SJCRH30 (cell line): ENCODE measurements around the gene CNTN4. TPM values are rescaled to one million over a fixed set of nuclear protein-coding genes. Genes with fewer than 3 reads are reported as not detected.
"Not testable (repeated sequence)": the region's sequence is repeated elsewhere in the genome, so short reads cannot be mapped to it uniquely, and the experiment has no call there.

Experiments
- DNase-seq, 2 experiments: peaks; one replicate each; pipeline ENCODE4 v3.0.0-alpha.2; 2015 to 2020
- H3K27ac ChIP-seq: fragments of 250-450 bp; sonication (Bioruptor Pico); 2 replicates; pipeline ENCODE4 v1.5.1; 2020; ENCODE audit warnings: mild to moderate bottlenecking, moderate library complexity
- H3K27me3 ChIP-seq: fragments of 250-450 bp; sonication (Bioruptor Pico); 2 replicates; pipeline ENCODE4 v1.5.1; 2020; ENCODE audit warnings: mild to moderate bottlenecking, moderate library complexity
- H3K36me3 ChIP-seq: fragments of 250-450 bp; sonication (Bioruptor Pico); 2 replicates; pipeline ENCODE4 v1.5.1; 2020; ENCODE audit warnings: mild to moderate bottlenecking, moderate library complexity
- H3K4me1 ChIP-seq: fragments of 250-450 bp; sonication (Bioruptor Pico); 2 replicates; pipeline ENCODE4 v1.5.1; 2020; ENCODE audit warnings: mild to moderate bottlenecking, moderate library complexity
- H3K4me3 ChIP-seq: fragments of 250-450 bp; sonication (Bioruptor Pico); 2 replicates; pipeline ENCODE4 v1.5.1; 2020; ENCODE audit warnings: mild to moderate bottlenecking, moderate library complexity
- H3K9me3 ChIP-seq: fragments of 250-450 bp; sonication (Bioruptor Pico); replicated peaks from 2 replicates; pipeline ENCODE4 v1.5.1; 2020; ENCODE audit warnings: mild to moderate bottlenecking, moderate library complexity
- total RNA-seq: library from RNA; depleted of rRNA; stranded (reverse); fragments of >200 nt; shearing (Covaris generic); gene quantifications from 2 replicates; pipeline ENCODE4 v1.2.3, GENCODE V29; 2014

Gene CNTN4
- total RNA-seq, 1 experiment from 2014 or later: 7.6 TPM

DNA sequence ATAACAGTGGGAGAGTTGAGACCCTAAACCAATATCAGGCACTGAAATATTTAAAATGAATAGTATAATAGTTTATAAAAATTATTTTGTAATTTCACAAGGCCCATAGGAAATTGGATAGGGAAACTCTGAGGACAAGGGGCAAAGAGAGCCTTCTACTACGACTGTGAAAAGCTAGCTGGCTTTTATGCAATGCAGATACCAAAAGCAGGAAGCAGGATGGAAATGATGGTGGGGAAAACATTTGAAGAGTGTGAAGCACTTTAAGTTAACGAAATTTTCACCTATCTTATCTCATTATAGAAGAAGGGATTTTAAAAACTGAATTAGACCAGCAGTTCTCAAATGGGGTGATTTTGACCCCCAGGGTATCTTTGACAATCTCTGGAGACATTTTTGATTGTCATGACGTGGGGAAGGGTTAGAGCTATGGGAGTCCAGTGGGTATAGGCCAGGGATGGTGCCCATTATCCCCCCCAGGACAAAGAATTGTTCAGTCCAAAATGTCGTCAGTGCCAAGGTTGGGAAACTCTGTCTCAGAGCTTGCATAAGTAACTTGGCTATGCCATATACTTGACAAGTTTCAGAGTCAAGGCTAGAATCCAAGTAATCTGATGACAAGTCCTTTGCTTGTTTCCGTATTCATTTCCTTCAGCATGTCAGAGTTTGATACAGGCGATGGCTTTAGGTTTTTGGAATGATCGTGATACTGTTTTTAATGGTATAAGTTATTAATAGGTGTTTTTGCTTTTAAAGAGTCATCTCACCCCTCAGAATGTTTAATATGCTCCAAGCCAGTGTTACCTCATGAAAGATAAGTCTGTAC is 885.6 kb downstream of the CNTN4 start:
- Histone ChIP-seq H3K4me1 (no peaks in the 10 kb centered on the region), H3K9me3 (no peaks in the 10 kb centered on the region), H3K27ac (no peak overlapping the region), H3K36me3 (no peaks in the 10 kb centered on the region), H3K4me3 (no peak overlapping the region), H3K27me3 (no peaks in the 10 kb centered on the region)
- DNase-seq: no peak

DNA sequence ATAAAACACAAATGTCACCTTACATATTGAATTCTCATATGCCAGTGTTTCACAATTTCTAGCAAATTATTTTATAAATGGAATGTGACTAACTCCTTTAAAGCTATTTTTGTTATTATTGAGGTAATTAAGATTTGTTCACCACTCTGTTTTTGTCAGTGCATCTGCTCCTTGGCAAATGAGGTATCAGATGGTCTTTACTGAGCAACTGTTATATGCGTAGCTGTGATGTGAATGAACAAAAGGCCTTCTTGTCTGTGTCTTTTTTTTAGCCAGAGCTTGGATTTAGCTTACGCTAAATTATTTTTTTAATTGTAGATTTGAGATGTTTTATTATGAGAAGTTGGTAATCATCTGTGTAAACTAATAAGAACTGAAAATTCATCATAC is 886.2 kb downstream of the CNTN4 start:
- Histone ChIP-seq H3K27ac (no peak overlapping the region), H3K36me3 (no peaks in the 10 kb centered on the region), H3K4me1 (no peaks in the 10 kb centered on the region), H3K27me3 (no peaks in the 10 kb centered on the region), H3K4me3 (no peak overlapping the region), H3K9me3 (no peaks in the 10 kb centered on the region)
- no peak for DNase-seq

DNA sequence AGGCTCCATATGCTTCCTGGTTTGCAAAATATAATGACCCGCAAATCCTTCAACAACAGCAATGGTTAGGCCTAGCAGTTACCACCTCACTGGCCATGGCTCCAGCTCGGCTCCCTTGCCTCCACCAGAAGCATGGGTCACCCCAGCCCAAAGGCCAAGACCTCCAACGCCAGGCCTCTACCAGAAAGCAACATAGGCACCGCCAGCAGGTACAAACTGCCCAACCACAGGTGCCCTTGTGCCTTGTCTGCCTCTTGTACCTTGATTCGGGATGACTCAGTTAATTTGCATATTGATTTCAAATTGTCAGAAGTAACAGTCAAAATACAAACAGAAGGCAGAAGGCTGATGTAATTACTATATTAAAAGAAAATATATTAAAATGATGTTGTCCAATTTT is 886.8 kb downstream of the CNTN4 start:
- no peak for DNase-seq
- H3K27ac ChIP-seq: no peak overlapping the region
- no peaks in the 10 kb centered on the region for H3K4me1 ChIP-seq
- H3K4me3 ChIP-seq: no peak overlapping the region
- H3K9me3 ChIP-seq: no peaks in the 10 kb centered on the region
- no peaks in the 10 kb centered on the region for H3K27me3 ChIP-seq
- H3K36me3 ChIP-seq: no peaks in the 10 kb centered on the region

DNA sequence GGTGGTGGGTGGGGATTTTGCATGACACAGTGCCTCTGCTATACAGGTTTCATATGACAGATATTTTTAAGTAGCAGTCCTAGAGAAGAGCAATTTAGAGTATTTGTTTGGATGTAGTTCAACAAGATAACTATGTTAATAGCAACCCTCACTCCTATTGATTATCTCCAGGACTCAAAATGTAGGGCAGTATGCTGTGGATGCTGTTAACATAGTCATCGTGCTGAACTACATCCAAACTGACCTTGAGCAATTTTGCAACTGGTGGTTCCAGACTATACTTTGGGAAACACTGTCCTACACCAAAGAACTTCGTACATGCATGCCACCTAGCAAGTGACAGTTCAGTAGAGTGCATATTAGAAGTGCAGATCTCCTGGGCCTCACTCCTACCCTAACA is 893.9 kb downstream of the CNTN4 start:
- H3K4me1 ChIP-seq: no peaks in the 10 kb centered on the region
- no peak overlapping the region for H3K4me3 ChIP-seq
- H3K36me3 ChIP-seq: no peaks in the 10 kb centered on the region
- H3K9me3 ChIP-seq: no peaks in the 10 kb centered on the region
- DNase-seq: no peak
- H3K27me3 ChIP-seq: no peaks in the 10 kb centered on the region
- no peak overlapping the region for H3K27ac ChIP-seq

DNA sequence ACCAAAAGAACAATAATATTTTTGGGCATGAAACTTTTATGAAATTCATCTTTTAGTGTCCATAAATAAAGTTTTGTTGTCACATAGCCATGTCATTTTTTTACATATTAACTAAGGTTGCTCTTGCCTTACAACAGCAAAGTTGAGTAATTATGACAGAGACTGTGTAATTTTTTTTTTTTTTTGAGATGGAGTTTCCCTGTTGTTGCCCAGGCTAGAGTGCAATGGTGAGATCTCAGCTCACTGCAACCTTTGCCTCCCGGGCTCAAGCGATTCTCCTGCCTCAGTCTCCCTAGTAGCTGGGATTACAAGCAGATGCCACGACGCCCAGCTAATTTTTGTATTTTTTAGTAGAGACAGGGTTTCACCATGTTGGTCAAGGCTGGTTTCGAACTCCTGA is 894.5 kb downstream of the CNTN4 start:
- H3K27me3 ChIP-seq, H3K4me3 ChIP-seq, H3K4me1 ChIP-seq, DNase-seq, H3K9me3 ChIP-seq, H3K27ac ChIP-seq, H3K36me3 ChIP-seq: not testable (repeated sequence)

DNA sequence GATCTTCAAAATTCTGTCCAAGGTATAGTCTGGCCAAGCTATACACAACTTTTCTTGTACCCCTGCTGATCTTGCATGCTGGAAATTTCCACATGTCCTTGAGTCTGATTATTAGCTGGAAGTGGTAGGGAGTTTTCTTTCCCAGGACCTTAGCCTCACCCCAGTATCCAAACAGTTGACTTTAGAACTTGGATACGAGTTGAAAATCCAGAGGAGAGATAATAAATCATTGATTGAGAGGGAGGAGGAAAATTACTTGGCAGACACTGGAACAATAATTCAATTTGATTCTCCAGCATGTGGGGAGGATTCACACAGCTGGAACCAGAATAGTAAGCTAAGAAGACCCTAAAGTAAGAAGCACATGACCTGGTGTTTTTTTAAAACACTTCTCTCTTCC is 895.1 kb downstream of the CNTN4 start:
- no peak overlapping the region for H3K27ac ChIP-seq
- no peaks in the 10 kb centered on the region for H3K4me1 ChIP-seq
- H3K36me3 ChIP-seq: no peaks in the 10 kb centered on the region
- DNase-seq: no peak
- H3K27me3 ChIP-seq: no peaks in the 10 kb centered on the region
- no peaks in the 10 kb centered on the region for H3K9me3 ChIP-seq
- no peak overlapping the region for H3K4me3 ChIP-seq

DNA sequence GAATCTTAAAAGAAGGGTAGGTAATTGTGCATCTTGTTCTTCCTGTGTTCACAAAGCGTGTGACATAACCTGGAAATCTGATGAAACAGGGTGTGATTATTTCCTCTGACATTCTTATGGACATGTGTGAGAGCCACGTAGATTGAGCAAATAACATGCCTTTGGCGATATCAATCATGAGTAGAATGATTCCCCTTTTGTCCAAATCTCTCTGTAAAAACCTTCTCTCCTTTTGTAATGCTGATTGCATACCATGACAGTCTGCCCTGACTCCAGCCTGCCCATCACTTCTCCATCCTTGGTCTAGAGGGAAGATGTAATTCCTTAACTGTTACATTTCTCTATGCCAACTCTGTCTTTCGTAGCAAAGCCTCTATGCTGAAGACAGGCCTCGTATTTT is 896.5 kb downstream of the CNTN4 start:
- H3K27me3 ChIP-seq: no peaks in the 10 kb centered on the region
- H3K4me1 ChIP-seq: no peaks in the 10 kb centered on the region
- no peaks in the 10 kb centered on the region for H3K36me3 ChIP-seq
- no peak overlapping the region for H3K4me3 ChIP-seq
- no peak for DNase-seq
- no peak overlapping the region for H3K27ac ChIP-seq
- no peaks in the 10 kb centered on the region for H3K9me3 ChIP-seq

DNA sequence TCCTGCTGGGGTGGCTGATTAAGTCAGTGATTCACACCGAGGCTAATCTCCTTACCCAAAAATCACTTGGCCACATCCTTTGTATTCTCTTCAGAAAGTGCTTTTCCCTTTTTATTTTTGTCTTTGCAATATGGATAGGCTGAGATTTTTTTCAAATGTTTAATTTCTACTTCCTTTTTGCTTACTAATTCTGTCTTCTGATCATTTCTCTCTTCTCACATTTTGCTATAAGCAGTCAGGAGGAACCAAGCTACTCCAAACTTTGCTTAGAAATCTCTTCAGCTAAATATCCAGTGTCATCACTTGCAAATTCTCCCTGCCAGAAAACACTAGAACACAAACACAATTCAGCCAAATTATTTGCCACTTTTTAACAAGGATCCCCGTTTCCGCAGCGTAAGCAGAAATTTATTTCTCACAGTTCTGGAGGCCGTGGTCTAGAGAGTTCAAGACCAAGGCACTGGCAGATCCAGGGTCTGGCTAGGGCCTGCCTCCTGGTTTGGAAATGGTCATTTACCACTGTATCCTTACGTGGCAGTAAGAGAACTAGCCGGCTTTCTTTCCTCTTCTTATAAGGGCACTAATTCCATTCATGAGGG is 906.6 kb downstream of the CNTN4 start:
- H3K9me3 ChIP-seq: no peaks in the 10 kb centered on the region
- no peak overlapping the region for H3K4me3 ChIP-seq
- no peak overlapping the region for H3K27ac ChIP-seq
- H3K27me3 ChIP-seq: no peaks in the 10 kb centered on the region
- no peaks in the 10 kb centered on the region for H3K36me3 ChIP-seq
- DNase-seq: no peak
- H3K4me1 ChIP-seq: no peaks in the 10 kb centered on the region

DNA sequence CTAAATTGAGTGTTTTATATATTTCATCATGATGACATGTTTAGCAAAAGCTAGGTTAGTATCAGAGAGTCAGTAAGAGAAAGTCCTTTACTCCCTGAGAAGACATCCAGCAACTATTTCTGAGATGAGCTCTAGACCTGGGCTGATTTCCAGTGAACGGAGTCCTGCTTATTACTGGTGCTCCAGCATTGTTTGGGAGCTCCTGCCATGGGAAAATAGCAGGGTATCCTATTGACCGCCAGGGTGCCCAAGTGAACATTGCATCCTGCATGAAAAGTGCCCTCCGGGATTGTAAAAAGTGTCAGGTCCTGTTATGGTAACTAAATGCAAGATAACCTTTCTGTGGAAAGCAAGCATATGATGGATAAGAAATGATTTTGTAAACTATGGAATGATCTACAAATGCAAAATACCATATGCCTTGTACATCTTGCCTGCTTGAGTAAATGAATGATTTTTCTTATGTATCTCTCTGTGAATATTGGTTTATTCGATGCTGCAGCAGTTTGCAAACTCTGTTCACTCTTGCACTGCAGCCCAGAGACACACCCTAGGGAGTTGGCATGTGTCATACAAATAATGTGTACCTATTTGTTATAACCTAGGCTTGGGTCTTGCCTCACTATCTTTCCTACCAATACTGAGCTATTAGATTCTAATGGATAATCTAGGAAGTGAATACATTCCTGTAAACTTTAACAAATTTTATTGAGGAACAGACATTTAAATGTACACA is 914.8 kb downstream of the CNTN4 start:
- Histone ChIP-seq H3K9me3 (no peaks in the 10 kb centered on the region), H3K4me1 (no peaks in the 10 kb centered on the region), H3K27ac (no peak overlapping the region), H3K36me3 (no peaks in the 10 kb centered on the region), H3K27me3 (no peaks in the 10 kb centered on the region), H3K4me3 (no peak overlapping the region)
- DNase-seq: no peak

DNA sequence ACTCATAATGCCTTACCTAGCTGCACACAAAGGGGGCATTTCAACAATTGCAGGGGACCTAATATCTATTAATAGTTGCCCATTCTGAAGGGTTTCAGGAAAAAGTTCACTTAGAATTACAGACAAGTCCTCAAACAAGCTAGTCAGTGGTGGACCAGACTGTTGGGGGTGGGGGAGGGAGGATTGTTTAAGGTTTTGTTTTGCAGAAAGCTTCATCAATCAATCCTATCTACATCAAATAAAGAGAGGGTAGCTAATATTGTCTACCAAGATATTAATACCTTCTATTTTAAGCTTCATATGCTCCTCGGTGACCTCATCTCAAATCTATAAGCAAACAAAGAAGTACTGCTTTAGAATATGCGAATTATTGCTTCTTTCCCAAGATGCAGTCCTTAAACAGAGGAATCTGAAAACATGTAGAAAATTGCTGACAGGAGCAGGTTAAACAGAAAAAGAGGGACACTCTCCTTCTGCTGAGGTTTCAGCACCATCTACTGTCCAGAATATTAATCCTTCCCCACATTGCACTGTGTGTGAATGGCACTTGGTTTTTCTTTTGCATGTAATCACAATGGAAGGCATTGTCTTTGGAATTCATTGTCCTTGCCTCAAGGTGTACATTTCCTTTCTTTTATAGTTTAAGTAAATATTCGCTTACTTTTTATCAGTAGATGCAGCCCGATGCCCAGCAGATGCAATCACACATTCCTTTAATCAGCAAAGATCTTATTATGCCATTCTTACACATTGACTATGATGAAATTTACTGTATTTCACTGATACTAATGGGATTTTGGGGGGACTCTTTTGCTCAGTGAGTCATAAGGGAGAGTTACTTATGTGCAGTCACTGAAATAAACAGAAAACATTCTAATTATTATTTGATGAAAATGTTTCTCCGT is 916.8 kb downstream of the CNTN4 start:
- Histone ChIP-seq H3K4me3 (no peak overlapping the region), H3K27me3 (no peaks in the 10 kb centered on the region), H3K27ac (no peak overlapping the region), H3K36me3 (no peaks in the 10 kb centered on the region), H3K4me1 (no peaks in the 10 kb centered on the region), H3K9me3 (no peaks in the 10 kb centered on the region)
- peak in 1 of 2 experiments; percentile 52 for DNase-seq

DNA sequence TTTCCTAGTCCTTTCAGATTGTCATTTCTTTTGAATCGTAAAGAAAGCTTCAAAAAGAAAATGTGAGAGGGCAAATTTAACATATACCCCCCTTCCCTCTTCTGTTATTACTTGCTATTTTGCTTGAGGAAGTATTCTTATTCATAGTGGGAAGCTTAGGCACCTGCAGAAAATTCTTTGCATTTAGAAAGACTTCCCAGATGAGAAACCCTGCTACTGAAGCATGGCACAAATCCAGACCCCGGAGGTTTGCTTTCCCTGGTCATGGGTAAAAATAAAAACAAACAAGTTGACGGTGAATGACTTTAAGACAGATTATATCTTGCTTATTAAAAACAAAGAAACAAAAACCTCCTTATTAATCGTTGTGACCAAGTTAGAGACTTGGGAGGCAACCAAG is 917.6 kb downstream of the CNTN4 start:
- Histone ChIP-seq H3K4me1 (no peaks in the 10 kb centered on the region), H3K27me3 (no peaks in the 10 kb centered on the region), H3K9me3 (no peaks in the 10 kb centered on the region), H3K4me3 (no peak overlapping the region), H3K27ac (no peak overlapping the region), H3K36me3 (no peaks in the 10 kb centered on the region)
- DNase-seq: no peak

DNA sequence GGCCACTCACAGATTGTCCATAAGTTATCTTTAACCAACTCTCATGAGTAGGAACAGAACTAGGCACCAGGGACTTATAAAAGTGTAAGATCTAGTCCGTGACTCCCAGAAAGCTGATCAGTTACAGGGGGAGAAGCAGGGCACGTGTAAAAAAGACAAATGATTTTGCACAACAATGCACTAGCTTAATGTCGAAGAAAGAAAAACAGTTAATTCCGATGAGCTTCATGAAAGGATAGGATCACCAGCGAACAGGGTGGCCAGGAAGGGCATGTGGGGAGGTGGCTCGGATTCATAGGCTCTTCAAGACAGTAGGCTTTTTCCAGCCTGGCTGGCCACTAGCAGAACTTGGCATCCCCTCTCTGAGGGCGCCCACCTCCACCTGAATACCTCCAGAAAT is 921.5 kb downstream of the CNTN4 start:
- no peak overlapping the region for H3K27ac ChIP-seq

DNA sequence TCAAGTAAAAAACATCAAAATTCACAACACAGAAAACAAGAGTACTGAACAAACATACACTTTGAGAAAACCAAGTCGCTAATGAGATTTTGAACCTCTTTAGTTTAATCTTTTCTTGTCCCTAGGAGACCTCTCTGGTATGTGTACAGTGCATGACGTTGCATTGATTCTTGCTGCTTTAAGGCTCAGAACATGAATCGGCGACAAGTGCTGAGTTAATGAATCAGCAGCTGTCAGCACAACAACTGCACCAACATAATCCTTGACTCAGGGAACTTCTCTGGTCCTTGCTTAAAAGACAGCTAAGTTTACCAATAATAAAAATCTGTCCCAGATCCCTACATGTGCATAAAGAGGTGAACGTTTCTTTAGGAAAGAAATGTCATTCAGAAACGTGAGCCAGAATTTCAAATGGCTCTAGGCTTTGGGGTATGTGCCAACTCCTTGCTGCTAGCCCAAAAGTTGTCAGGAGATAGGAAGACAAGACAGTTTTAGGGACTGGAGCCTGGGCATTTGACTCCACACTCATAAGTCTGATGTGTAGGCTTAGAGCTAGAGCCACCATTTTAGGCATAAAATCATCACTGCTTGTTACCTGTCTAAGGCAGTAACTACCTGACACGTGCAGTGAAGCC is 924.6 kb downstream of the CNTN4 start:
- H3K4me3 ChIP-seq: no peak overlapping the region
- no peaks in the 10 kb centered on the region for H3K9me3 ChIP-seq
- H3K36me3 ChIP-seq: no peaks in the 10 kb centered on the region
- DNase-seq: peak; percentile 26 to 59
- H3K27ac ChIP-seq: no peak overlapping the region
- no peaks in the 10 kb centered on the region for H3K27me3 ChIP-seq
- peaks cover 21% of the 10 kb centered on the region for H3K4me1 ChIP-seq

More for the DNA sequence above, 921.5 kb downstream of the CNTN4 start:
- H3K36me3 ChIP-seq: no peaks in the 10 kb centered on the region
- no peak overlapping the region for H3K4me3 ChIP-seq
- no peaks in the 10 kb centered on the region for H3K27me3 ChIP-seq
- peaks cover 20% of the 10 kb centered on the region for H3K4me1 ChIP-seq
- DNase-seq: no peak
- H3K9me3 ChIP-seq: no peaks in the 10 kb centered on the region

DNA sequence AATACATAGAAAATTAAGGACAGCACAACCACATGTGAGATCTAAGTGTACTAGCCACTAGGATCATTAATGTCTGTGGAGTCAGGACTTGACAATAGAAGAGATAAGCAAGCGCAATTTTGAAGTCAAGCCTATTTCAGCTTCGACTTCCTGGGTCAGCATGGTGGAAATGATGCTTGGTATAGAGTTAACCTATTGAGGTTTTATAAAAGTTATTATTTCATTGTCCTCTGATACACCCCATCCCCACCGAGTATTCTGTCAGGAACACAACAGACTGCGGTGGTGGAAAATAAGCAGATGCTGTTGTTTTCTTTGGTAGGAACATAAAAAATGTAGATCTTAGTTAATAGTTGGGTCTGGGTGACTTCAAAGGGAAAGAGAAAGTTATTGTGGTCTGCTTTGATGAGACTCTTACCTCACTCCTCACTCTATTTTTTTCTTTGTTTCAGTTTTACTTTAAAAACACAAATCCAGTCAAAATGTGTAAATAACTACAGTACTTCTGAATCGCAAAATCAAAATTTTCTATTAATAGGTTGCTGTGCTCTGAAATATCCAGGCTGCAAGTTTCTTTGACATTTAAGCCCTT is 929.4 kb downstream of the CNTN4 start:
- Histone ChIP-seq H3K9me3 (no peaks in the 10 kb centered on the region), H3K36me3 (no peaks in the 10 kb centered on the region), H3K4me3 (no peak overlapping the region), H3K4me1 (peaks cover 17% of the 10 kb centered on the region), H3K27me3 (no peaks in the 10 kb centered on the region), H3K27ac (no peak overlapping the region)
- DNase-seq: no peak
